IMR-90 (cell line): ENCODE data around the gene ZC2HC1C.

Source experiments
- CEBPB ChIP-seq: IDR thresholded peaks from 2 replicates; pipeline ENCODE4 v1.6.1; 2012; ENCODE audit warnings: low read depth, low read length, improper control_type of control experiment
- MAFK ChIP-seq: IDR thresholded peaks from 2 replicates; pipeline ENCODE4 v1.6.1; 2012; ENCODE audit warnings: low read depth, low read length, improper control_type of control experiment
- POLR2A ChIP-seq: IDR thresholded peaks from 2 replicates; pipeline ENCODE4 v1.6.1; 2012; ENCODE audit warnings: mild to moderate bottlenecking, low read depth, low read length
- RAD21 ChIP-seq: IDR thresholded peaks from 2 replicates; pipeline ENCODE4 v1.6.1; 2012; ENCODE audit warnings: low read length, improper control_type of control experiment
- SMC3 ChIP-seq: fragments of 150-350 bp; IDR thresholded peaks from 2 replicates; pipeline ENCODE4 v1.6.1; 2016; ENCODE audit warnings: low read depth, mild to moderate bottlenecking, antibody characterized with exemption, low read length, moderate library complexity
- TF ChIP-seq, protein P1 (sequence below): fragments of 150-350 bp; IDR thresholded peaks from 2 replicates; pipeline ENCODE4 v1.6.1; 2017; ENCODE audit warnings: mild to moderate bottlenecking, antibody characterized with exemption, low read length, low read depth
- TF ChIP-seq, protein P2 (sequence below): conservative IDR thresholded peaks from 2 replicates; pipeline ENCODE4 v1.5.1; 2012; ENCODE audit warnings: mild to moderate bottlenecking, low read depth, low read length, improper control_type of control experiment
- TF ChIP-seq, protein P3 (sequence below): fragments of 150-350 bp; IDR thresholded peaks from 2 replicates; pipeline ENCODE4 v1.6.1; 2016; ENCODE audit warnings: low read depth, mild to moderate bottlenecking, low read length, moderate library complexity, borderline replicate concordance

DNA sequence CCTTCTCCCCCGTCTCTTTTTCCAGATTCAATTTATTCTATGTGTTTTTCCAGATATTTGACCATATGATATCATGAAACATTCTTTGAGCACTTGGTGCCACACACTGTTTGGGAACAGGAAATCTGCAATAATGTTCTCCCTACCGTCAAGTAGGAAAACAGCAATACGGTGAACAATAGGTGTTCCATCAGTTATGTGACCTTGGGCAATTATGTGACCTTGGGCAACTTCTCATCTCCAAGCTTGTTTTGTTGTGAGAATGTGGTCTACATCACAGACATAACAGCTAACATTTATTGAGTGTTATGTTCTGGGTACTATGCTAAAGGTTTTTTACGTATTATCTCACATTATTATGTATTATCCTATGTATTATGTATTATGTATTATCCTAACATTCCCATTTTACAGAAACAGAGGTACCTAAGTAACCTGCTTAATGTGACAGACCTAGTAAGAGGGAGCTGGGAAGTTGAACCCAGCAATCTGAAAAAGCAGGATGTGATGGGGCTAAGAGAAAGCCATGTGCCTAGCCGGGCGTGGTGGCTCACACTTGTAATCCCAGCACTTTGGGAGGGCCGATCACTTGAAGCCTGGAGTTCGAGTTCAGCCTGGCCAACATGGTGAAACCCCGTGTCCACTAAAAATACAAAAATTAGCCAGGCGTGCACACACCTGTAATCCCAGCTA is 58.6 kb downstream of the ZC2HC1C start:
- TF ChIP-seq SMC3 (no peak), RAD21 (no peak), POLR2A (no peak), MAFK (no peak), CEBPB (no peak)
- TF ChIP-seq, protein P1, sequence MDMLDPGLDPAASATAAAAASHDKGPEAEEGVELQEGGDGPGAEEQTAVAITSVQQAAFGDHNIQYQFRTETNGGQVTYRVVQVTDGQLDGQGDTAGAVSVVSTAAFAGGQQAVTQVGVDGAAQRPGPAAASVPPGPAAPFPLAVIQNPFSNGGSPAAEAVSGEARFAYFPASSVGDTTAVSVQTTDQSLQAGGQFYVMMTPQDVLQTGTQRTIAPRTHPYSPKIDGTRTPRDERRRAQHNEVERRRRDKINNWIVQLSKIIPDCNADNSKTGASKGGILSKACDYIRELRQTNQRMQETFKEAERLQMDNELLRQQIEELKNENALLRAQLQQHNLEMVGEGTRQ = no peak
- TF ChIP-seq, protein P2, sequence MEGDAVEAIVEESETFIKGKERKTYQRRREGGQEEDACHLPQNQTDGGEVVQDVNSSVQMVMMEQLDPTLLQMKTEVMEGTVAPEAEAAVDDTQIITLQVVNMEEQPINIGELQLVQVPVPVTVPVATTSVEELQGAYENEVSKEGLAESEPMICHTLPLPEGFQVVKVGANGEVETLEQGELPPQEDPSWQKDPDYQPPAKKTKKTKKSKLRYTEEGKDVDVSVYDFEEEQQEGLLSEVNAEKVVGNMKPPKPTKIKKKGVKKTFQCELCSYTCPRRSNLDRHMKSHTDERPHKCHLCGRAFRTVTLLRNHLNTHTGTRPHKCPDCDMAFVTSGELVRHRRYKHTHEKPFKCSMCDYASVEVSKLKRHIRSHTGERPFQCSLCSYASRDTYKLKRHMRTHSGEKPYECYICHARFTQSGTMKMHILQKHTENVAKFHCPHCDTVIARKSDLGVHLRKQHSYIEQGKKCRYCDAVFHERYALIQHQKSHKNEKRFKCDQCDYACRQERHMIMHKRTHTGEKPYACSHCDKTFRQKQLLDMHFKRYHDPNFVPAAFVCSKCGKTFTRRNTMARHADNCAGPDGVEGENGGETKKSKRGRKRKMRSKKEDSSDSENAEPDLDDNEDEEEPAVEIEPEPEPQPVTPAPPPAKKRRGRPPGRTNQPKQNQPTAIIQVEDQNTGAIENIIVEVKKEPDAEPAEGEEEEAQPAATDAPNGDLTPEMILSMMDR = no peak
- TF ChIP-seq, protein P3, sequence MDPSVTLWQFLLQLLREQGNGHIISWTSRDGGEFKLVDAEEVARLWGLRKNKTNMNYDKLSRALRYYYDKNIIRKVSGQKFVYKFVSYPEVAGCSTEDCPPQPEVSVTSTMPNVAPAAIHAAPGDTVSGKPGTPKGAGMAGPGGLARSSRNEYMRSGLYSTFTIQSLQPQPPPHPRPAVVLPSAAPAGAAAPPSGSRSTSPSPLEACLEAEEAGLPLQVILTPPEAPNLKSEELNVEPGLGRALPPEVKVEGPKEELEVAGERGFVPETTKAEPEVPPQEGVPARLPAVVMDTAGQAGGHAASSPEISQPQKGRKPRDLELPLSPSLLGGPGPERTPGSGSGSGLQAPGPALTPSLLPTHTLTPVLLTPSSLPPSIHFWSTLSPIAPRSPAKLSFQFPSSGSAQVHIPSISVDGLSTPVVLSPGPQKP = no peak
